Measurements from ENCODE around the gene IMMP2L. TPM values are rescaled to one million over a fixed set of nuclear protein-coding genes. Genes with fewer than 3 reads are reported as not detected.

IMMP2L gene
- total RNA-seq, 4 donors from 2014 or later: 2.6 to 69.1 (median 34.7) TPM

GRCh38 chr7:111088328-111088727, 474.0 kb downstream of the IMMP2L start:
- H3K27ac ChIP-seq: no peak overlapping the region
- no peak for DNase-seq
- H3K9me3 ChIP-seq: no peaks in the 10 kb centered on the region
- H3K4me3 ChIP-seq: no peak overlapping the region
- intact Hi-C loops (cut with DNase I; ENCODE audit: low total_unique reads): no loop called here
- TF ChIP-seq POLR2A (IDR thresholded peaks at IDR 0.05) (no peak), CTCF (IDR thresholded peaks at IDR 0.05) (no peak)
- H3K27me3 ChIP-seq: no peaks in the 10 kb centered on the region
- H3K4me1 ChIP-seq: no peaks in the 10 kb centered on the region
- no peaks in the 10 kb centered on the region for H3K36me3 ChIP-seq

GRCh38 chr7:111086532-111086931, 475.8 kb downstream of the IMMP2L start:
- Histone ChIP-seq H3K9me3 (no peaks in the 10 kb centered on the region), H3K27ac (no peak overlapping the region), H3K4me1 (no peaks in the 10 kb centered on the region), H3K27me3 (no peaks in the 10 kb centered on the region), H3K4me3 (no peak overlapping the region), H3K36me3 (no peaks in the 10 kb centered on the region)
- TF ChIP-seq CTCF (IDR thresholded peaks at IDR 0.05) (no peak), POLR2A (IDR thresholded peaks at IDR 0.05) (no peak)
- intact Hi-C loops (cut with DNase I; ENCODE audit: low total_unique reads): no loop called here
- no peak for DNase-seq

GRCh38 chr7:111085356-111085755, 476.9 kb downstream of the IMMP2L start:
- no peaks in the 10 kb centered on the region for H3K4me1 ChIP-seq
- TF ChIP-seq CTCF (IDR thresholded peaks at IDR 0.05) (no peak), POLR2A (IDR thresholded peaks at IDR 0.05) (no peak)
- H3K27ac ChIP-seq: no peak overlapping the region
- H3K27me3 ChIP-seq: no peaks in the 10 kb centered on the region
- no peaks in the 10 kb centered on the region for H3K36me3 ChIP-seq
- intact Hi-C loops (cut with DNase I; ENCODE audit: low total_unique reads): no loop called here
- no peaks in the 10 kb centered on the region for H3K9me3 ChIP-seq
- no peak overlapping the region for H3K4me3 ChIP-seq
- DNase-seq: no peak

- no peak for TF ChIP-seq POLR2A (IDR thresholded peaks at IDR 0.05)
- no peak for TF ChIP-seq CTCF (IDR thresholded peaks at IDR 0.05)
- no peaks in the 10 kb centered on the region for H3K9me3 ChIP-seq
- no peaks in the 10 kb centered on the region for H3K36me3 ChIP-seq
- no peak overlapping the region for H3K4me3 ChIP-seq
- DNase-seq: no peak
- H3K27me3 ChIP-seq: no peaks in the 10 kb centered on the region
- intact Hi-C loops (cut with DNase I; ENCODE audit: low total_unique reads): no loop called here
- H3K4me1 ChIP-seq: no peaks in the 10 kb centered on the region
- H3K27ac ChIP-seq: no peak overlapping the region
Observed at GRCh38 chr7:111083413-111083812, 478.9 kb downstream of the IMMP2L start.

GRCh38 chr7:111082351-111082750, 479.9 kb downstream of the IMMP2L start:
- H3K27ac ChIP-seq: no peak overlapping the region
- no peak overlapping the region for H3K4me3 ChIP-seq
- DNase-seq: no peak
- no peak for TF ChIP-seq POLR2A (IDR thresholded peaks at IDR 0.05)
- TF ChIP-seq CTCF (IDR thresholded peaks at IDR 0.05): no peak
- no peaks in the 10 kb centered on the region for H3K27me3 ChIP-seq
- H3K9me3 ChIP-seq: no peaks in the 10 kb centered on the region
- no peaks in the 10 kb centered on the region for H3K36me3 ChIP-seq
- H3K4me1 ChIP-seq: no peaks in the 10 kb centered on the region
- intact Hi-C loops (cut with DNase I; ENCODE audit: low total_unique reads): no loop called here

Data from uterus (tissue), 4 donors.